ENCODE data around the gene FOXA3. TPM values are rescaled to one million over a fixed set of nuclear protein-coding genes. Genes with fewer than 3 reads are reported as not detected.

The FOXA3 gene
- 2.2 and 2.8 TPM in 2 replicates for total RNA-seq (2014; rRNA removed; shearing (Covaris generic))
- 1.1 and 2.3 TPM in 2 replicates for polyA plus RNA-seq (2015; cell fraction: cytosol; rRNA removed)
- polyA plus RNA-seq (2015; cell fraction: nucleus; rRNA removed): 0.92 and 1.2 TPM in 2 replicates

DNA sequence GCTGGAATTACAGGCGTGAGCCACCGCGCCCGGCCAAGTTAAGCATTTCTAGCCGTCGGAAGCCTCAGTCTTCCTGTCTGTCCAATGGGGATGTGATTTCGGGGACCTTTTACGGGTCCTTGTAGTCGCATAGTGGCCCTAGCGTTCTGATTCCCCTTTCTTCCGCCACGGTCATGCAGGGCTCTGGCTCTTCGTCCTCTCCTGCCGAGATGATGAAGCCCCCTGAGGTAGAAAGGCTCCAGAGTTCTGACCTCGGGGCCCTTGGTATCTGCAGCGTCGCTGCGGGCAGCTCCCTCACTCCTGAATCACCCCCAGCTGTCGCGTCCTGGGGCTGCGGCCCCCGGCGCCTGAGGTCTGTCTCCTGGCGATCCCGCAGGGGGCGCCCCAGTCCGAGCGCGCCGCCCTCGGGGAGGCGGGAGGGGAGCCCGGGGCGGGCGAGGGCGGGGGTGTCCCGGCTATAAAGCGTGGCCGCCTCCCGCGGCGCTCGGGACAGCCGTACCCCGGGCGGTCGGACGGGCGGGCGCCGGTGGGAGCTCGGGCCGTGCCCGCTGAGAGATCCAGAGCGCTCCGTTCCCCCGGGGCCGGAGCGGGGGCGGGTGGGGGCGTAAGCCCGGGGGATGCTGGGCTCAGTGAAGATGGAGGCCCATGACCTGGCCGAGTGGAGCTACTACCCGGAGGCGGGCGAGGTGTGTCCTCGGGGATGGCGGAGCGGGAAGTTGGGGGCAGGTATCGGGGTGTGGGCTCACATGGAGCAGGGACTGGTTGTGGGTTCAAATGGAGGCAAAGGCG lies at the start of gene FOXA3:
FOXA3 (plus strand) TSS at position 487 of the 789 bp plus-strand sequence; CDS start at position 618, 131 bp downstream.
- DNase-seq (ENCODE audit: low read depth): peak; percentile 58

- no peak for DNase-seq (ENCODE audit: low read depth)
Observed at GRCh38 chr19:45814851-45815480, 49.2 kb upstream of the FOXA3 start, which contains the start of gene RSPH6A. TSS of gene RSPH6A (minus strand) at chr19:45815308. CDS start at chr19:45815176, 132 bp downstream.

DNA sequence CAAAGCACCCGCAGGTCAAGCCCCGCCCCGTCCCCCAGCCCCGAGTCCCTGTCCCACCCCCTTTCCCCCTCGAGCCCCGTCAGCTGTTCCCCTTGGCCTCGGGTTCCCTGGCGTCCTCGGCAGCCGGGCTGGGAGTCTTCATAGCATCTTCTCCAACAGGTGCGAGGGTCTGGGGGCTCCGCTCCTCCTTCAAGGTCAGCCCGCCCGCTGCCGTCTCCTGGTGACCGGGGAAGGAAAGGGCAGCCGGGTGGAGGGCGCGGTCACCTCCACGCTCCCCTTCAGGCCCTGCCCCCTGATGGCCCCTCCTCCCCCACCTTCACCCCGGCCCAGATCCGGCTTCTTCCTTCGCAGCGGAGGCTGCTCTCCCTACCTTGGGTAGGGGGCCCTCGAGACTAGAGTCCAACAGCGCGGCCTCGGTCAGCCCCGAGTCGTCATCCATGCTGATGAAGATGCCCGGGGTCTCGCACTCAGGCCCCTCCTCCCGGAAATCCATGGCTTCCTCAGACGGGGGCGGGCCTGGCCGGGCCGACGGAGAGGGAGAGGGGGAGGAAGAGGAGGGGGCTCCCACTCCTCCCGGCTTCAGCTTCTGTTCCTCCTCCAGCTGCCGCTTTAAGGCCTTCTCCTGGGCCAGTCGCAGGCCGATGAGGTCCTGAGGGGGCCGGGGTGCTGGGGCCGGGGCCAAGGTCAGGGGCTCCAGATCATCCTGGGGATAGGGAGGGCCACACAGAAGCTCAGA lies 48.5 kb upstream of the FOXA3 start:
- DNase-seq (ENCODE audit: low read depth): no peak

DNA sequence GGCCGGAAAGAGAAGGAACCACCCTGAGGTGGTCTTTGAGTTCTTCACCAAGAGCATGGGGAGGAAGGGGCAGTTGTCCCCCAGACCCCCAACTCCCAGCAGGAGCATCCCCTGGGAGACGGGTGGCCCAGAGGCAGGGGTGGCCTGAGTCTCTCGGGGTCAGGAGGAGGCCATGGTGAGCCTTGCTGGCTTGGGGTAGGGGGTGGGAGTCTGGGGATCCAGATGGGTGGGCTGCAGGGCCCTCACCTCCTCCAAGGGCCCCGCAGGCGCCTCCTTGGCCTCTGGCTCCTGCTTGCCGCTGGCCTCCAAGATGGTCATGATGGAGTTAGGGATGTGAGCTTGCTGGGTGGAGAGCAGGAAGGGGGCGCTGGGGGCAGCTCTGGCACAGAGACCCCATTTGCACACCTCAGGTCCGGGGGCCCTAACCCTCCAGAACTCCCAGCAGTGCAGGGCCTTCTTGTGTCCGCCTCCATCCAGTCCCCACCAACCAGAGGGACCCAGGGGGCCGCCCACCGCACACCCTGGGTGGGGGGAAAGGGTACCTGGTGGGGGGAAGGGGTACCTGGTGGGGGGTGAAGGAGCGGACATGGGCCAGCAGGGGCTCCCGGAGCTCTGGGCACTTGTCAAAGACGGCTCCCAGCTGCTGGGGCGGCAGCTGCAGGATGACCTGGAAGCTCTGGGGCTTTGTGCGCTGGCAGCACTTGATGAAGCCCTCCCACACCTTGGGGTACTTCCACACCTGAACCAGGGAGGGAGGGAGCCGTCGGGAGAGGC lies 47.7 kb upstream of the FOXA3 start:
- no peak for DNase-seq (ENCODE audit: low read depth)

DNA sequence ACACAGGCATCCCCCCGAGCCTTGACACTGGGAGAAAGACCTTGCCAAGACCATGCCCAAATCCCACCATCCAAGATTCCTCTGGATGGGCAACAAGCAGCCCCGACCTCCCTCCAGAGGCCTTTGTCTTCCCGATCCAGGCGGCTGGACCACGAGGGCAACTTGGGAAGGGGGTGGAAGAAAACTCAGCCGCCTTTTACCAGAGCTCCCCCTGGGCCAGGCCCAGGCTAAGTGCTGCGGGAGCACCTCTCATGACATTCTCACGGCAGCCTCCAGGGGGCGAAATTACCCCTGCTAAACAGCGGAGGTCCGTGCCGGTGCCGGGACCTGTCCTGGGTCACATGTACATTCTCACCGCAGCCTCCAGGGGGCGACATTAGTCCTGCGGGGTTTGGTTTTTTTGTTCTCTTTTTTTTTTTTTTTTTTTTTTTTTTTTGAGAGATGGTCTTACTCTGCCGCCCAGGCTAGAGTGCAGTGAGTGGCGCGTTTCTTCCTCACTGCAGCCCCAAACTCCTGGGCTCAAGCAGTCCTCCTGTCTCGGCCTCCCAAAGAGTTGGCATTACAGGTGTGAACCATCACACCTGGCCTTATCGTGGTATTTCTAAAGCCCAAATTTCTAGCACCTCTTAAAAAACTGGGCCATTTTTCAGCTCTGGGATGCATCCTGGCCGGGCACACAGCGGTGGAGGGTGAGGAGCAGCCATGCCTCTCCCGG lies 47.0 kb upstream of the FOXA3 start:
- peak; percentile 92 for DNase-seq (ENCODE audit: low read depth)

DNA sequence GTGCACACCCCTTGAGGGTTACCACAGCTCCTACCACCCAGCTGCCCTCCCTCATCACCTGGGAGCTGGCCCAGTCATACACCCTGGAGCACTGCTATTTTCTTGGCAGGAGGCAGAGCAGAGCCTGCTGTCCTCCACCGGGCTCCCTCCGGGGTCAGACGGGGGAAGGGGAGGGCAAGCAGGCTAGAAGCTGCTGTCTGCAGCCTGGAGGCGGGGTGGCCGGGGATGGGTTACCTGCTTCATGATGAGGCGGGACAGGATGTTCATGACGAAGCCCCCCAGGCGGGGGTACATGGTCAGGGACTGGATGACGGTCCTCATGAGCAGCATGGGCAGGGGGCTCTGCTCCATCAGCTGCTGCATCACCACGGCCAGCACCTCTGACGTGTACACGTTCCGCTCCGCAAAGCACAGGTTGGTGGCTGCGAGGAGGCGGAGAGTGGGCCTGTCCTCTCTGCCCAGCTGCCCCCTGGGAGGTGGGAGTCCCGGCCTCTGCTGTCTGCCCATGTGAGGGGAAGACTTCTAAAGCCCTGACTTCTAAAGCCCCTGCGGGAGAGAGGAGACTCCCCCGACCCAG lies 46.3 kb upstream of the FOXA3 start:
- DNase-seq (ENCODE audit: low read depth): no peak

- DNase-seq (ENCODE audit: low read depth): no peak
Observed at GRCh38 chr19:45819769-45820168, 44.4 kb upstream of the FOXA3 start.

DNA sequence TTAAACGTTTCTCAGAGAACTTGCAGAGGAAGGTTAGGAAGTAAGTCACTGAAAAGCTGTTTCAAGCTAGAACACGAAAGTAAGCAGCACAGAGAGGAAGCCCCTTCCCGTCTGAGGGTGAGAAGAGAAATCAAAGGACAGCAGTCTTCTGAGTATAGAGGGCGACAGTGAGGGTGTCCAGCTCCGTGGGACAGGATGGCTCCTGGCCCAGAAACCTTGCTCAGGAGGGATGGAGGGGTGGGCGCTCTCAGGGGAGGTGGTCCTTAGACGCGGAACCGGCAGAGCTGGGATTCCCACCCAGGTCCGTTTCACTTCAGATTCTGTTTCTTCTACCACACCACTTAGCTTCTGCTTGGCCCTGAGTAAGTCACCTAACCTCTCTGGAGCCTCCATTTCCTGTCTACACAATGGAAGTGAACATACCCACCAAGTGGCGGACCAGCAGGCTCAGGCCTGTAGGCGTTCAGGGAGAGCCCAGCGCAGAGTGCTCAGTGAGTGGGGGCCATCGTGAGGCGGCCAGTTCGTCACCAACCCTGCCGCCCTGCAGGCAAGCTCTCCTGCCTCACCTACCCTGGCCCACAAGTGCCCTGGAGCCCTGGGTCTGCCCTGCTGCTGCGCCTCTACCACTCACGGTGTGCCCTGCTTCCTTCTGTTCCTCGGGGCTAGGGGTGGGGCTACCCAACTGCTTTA lies 43.6 kb upstream of the FOXA3 start:
- DNase-seq (ENCODE audit: low read depth): no peak

- no peak for DNase-seq (ENCODE audit: low read depth)
Observed at GRCh38 chr19:45821103-45821521, 43.0 kb upstream of the FOXA3 start.

- no peak for DNase-seq (ENCODE audit: low read depth)
Observed at GRCh38 chr19:45821570-45821969, 42.6 kb upstream of the FOXA3 start.

DNA sequence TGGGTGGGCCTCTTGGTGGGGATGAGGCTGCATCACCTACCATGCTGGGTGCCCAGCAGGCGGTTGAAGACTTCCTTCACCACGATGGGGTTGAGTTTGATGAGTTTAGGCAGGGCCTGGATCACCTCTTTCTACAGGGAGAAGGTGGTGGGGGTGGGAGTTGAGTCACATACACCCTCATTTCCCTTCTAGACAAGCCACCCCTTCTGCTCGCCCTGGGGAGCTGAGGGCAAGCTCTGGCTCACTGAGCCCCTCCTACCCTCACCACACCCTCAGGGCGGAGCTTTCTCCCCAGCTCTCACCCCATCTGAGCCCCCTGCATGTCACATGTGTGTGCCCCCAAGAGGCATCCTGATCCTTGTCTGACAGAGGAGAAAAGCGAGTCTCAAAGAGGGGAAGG lies 41.4 kb upstream of the FOXA3 start:
- no peak for DNase-seq (ENCODE audit: low read depth)

GRCh38 chr19:45823182-45823581 lies 40.9 kb upstream of the FOXA3 start:
- DNase-seq (ENCODE audit: low read depth): no peak

DNA sequence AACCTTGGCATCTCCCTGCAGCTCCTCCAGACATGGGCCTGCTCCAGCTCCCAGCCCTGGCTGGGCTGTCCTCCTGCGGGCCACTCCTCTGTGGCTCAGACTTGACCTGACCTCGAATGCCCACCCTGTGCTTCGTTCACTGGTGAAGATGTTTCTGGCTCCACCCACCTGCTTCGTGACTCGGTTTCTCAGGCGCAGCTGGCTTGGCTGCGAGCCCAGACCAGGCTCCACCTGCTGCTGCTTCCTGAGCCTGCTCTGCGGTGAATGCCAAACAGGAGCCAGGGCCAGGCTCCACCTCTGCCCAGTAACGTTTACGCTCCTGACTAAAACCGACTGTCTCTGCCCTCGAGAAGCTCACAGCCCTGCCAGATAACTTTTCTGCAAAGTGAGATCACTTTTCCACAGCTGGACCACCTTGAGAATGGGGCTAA lies 40.1 kb upstream of the FOXA3 start:
- DNase-seq (ENCODE audit: low read depth): no peak

DNA sequence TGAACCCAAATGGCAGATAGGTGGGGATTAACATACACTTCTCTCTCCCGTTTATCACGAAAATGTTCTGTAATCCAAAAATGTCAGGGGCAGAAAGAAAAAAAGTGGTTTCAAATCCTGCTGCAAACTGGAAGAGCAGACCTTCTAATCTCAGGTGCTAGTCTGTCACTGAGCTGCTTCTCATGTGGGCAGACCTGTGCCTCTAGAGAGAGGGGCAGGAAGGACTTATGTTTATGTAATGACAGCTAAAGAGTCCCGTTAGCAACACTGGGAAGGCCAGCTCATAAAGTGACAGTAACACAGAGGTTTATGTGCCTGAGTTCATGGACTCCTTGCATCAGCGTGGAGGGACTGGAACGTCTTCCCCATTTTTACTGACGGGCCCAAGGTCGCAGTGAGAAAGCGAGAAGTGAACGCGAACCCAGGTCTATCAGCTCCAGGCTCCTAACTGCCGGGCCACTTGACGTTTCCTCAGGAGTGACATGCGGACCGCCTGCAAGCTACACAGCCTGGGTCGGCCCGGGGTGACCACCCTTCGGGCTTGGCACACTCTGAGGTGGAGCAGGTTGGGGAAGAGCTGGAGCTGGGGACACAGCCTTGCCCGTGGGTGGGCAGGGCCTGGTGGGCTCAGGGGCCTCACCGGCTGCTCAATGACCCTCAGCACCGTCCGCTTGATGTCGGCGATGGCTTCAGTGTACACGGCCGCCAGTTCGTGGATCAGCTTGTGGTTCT lies 39.4 kb upstream of the FOXA3 start:
- DNase-seq (ENCODE audit: low read depth): no peak

DNA sequence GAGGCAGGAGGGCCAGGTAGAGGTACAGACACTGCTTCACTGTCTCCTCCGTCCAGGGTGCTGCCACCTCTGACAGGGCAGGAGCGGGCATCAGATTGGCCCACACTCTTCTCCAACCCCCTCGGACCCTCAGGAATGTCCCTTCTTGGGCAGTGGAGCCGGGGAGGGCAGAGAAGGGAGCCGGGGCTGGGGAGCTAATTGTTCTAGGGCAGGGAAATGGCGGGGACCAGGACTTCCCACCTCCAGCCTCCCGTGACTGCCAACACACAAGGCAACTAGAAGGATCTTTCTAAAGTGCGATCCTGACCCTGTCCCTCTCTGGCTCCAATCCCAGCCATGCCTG lies 38.9 kb upstream of the FOXA3 start:
- no peak for DNase-seq (ENCODE audit: low read depth)

DNA sequence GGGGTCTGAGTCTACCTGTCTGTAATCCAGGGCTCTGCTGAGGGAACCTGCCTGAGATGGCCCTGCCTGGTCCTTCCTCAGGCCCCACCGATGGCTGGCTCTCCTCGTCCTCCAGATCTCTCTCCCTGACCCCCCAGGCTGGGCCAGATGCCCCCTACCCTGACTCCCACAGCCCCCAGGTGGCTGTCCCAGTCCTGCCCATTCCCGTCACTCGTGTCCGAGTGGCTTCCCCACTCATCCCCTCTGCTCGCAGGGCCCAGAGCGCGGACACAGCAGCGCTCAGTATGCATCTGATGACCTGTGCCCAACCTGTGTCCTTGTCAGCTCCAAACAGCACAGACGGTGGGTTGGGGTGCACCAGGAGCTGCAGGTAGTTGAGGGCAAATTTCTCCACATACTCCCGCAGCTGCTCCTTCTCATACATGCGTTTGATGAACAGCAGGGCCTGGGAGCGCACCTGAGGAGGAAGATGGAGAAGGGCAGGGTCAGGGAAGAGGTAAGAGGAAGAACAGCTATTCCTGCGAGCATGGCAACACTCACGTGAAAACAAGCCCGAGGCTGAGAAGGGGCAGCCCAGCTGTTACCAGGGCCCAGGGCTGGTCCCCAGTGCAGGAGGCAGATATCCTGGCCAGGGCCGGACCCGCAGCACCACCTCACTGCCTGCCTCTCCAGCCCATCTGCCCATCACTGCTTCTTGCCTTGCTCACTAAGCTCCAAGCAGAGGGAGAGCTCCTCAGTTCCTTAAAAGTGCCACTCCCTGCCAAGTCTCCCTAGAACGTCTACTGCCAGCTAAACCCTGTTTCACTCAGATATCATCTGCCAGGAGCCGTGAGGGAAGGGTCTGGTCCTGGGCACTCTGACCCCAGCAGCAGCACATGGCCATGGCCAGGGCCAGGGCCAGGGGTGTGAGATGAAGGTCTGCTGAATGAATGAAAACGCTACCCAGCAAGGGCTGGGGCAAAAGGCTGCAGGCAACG lies 37.9 kb upstream of the FOXA3 start:
- DNase-seq (ENCODE audit: low read depth): no peak

DNA sequence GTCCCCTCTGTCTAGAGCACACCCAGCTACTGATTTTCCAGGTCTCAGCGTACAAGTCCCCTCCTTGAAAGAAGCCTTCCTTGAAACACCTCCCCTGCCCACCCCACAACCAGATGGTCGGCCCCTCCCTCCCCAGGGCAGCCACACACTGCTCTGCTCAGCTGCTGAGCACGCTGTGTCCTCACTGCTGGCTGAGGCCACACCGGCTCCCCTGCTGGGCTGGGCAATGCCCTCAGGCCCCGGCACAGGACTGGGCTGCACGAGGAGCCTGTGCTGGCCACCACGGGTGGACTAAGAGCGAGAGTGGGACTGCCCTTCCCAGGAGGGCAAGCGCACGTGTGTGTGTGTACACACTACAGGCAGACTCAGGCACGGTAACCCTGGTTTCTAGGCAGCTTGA lies 37.2 kb upstream of the FOXA3 start:
- DNase-seq (ENCODE audit: low read depth): no peak

All from HT1080 (cell line).